HG03378 (cell line): ENCODE data around the gene TRAF7.

Experiments used
- ATAC-seq: cut with Tn5 transposase; IDR thresholded peaks from one replicate; pipeline ENCODE4 v1.9.1; 2021; ENCODE audit warnings: mild to moderate bottlenecking, moderate library complexity; ENCODE audit not compliant: unreplicated experiment

TRAF7 gene

GRCh38 chr16:2147378-2147777 lies 8.2 kb upstream of the TRAF7 start:
- ATAC-seq = no peak

DNA sequence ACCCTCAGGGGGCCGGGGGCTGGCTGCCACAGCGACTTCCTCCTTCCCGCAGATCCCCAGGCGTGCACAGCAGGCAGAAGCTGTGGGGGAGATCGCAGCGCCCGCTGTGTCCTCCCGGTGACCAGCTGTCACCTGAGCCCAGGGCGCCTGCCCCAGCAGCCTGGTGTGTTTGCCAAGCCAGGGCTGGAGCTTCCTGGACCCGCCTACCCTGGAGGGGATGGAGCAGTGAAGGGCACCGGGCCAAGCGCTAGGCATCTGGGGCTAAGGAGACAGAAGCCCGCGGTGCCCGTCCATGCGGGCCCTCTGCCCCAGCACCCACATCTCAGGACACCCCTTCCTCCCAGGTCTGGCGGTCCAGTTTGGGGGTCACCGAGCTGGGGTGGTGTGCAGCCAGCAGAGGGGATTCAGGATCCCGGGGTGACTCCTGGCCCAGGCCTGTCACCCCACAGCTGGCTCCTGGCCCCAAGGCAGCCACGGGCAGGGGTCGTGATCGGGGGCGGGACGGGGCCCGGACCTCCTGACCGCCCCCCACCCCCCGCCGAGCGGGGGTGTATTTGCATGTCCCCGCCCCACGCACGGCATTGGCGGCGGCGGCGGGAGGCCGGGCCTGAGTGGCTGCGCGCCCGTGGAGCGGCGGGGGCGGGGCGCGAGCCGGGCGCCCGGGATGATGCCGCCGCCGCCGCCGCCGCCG lies 7.5 kb upstream of the TRAF7 start, which contains the start of gene RAB26:
Gene RAB26, plus strand, starts transcription at position 645 of the 691 bp plus-strand sequence. CDS start 159 bp downstream, outside the sequence.
- no peak for ATAC-seq

- ATAC-seq = no peak
Observed at GRCh38 chr16:2148714-2149629, 6.6 kb upstream of the TRAF7 start.

DNA sequence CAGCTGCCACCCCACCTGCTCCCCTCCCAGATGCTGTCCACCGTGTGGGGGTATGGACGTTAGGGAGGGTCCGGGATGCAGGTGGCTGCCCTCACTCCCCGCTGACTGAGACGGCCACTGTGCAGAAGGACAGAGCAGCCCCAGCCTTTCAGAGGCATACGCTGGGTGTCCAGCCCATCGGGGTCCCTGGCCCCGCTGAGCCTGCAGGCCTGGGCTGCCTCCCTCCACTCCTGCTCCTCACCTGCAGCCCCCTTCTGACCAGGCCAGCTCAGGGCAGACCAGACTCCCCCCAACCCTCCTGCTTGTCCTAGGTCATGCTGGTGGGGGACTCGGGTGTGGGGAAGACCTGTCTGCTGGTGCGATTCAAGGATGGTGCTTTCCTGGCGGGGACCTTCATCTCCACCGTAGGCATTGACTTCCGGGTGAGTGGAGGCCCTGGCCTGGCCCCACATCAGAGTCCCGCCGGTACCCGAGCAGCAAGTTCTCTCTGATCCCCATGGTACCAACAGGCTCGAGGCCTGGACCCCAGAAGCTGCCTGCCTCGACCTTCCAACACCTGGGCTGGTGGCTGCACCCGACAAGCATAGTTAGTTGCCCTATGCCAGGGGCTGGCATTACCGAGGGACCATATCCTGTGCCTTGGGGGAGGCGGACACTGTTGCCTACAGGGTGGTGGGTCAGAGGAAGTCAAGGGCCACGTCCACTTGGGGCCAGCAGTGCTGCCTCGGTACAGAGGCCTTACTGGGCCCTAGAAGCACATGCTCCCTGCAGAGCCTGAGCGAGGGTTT lies 5.8 kb upstream of the TRAF7 start:
- ATAC-seq = no peak

- ATAC-seq = no peak
Observed at GRCh38 chr16:2150418-2151187, 5.0 kb upstream of the TRAF7 start.

GRCh38 chr16:2151188-2152091 lies 4.1 kb upstream of the TRAF7 start:
- no peak for ATAC-seq

GRCh38 chr16:2152695-2153506 lies 2.7 kb upstream of the TRAF7 start:
- no peak for ATAC-seq

DNA sequence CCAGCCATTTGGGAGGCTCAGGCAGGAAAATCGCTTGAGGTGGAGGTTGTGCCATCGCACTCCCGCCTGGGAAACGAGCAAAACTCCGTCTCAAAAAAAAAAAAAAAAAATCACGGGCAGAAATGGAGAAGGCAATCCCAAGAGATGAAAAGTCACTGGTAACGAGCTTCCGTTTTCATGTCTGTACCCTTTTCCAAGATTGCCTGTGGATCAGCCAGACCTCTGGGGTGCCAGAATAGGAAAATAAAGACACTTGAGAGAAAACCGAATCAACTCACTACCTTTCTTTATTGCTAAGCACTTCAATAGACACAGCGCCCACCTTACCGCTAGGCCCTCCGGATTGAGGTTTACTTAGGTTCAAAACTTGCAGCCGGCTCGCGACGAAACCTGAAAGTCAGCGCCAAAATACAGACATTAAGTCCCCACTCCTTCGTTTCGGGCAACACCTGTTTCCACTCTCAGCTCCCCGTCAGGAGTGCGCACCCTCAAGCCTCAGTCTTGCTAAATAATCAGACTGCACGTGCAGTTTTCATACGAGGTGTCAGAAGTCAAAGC lies 970 bp upstream of the TRAF7 start:
- ATAC-seq = no peak

DNA sequence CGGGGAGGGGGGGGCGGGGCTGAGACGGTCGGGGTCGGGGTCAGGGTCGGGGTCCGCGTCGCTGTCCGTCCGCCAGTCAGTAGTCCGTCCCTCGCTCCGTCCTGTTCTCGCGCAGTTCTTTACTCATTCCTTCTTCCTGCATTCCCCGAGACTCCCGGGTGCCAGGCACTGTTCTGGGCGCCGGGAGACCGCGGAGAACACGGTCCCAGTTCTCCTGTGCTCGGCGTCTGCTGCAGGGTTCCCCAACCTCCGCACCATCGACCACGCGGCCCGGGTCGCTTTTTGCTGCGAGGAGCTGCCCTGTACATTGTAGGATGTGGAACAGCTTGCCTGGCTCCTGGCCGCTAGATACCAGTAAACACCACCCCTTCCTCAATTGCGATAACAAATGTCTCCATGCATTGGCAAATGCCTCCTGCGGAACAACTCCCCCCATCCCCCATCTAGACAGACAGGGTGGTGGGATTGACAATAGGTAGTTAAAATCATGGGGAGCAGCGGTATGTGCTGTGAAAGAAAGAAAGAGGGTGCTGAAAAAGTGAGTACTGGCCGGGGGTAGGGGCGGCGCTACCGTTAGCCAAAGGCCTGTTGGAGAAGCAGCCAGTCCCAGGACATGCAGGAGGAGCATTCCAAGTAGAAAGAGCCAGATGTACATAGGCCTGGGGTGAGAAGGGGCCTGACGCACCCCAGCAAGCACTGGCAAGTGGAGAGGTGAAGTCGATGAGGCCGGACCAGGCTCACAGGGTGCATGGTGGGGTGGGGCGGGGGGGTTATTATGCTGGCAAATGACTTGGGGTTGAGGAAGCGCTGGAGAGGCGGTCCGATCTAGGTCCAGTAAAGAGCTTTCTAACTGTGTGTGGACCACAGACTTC lies 631 bp downstream of the TRAF7 start:
- no peak for ATAC-seq

DNA sequence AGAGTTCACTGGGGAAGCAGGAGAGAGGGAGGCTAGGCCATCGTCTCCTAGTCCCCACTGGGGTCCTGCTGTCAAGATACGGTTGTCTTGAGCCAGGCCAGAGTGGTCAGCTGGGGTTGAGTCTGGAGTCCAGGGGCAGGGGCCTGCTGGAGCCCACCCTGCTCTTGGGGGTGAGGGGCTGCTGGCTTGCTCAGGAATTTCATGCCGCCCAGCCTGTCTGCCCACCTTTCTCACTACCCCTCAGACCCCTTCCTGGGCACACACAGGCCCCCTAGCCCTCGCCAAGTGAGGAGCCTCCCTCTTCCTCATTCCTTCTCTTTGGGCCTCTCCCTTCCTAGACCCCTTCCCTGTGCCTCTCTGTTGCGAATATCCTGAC lies 1.3 kb downstream of the TRAF7 start:
- no peak for ATAC-seq

DNA sequence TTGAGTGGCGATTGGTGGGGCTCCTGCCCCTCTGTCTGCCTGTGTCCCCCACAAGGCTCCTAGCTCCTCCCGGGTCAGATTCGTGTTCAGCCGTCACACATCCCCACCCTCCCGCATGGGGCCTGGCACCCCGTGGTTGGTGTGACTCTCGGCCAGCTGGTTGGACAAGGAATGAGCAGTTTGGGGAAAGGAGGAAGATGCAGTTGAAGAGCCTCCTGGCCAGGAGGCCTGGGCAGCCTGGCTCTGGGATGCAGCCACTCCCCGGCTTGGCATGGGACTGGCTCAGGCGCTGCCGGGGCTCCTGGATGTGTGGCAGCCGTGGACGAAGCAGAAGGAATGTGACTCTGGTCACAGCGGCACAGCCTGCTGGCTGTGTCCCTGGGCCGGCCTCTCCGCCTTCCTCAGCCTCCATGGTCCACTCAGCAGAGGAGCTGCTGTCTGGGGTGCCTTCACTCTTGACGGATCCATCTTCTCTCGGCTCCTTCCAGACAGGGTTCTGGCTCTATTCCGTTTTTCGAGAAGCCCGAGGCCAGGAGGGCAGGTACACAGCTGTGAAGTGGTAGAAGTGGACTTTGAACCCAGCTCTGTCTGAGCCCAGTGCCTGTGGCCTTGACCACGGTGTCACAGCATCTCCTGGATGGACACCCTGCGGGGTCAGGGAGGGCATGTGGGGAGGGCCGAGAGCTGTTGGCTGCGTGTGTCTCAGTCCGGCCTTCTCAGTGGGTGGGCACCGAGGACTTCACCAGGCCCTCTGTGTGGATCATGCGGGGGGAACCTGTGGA lies 2.1 kb downstream of the TRAF7 start:
- no peak for ATAC-seq

- no peak for ATAC-seq
Observed at GRCh38 chr16:2158262-2158638, 2.7 kb downstream of the TRAF7 start.

DNA sequence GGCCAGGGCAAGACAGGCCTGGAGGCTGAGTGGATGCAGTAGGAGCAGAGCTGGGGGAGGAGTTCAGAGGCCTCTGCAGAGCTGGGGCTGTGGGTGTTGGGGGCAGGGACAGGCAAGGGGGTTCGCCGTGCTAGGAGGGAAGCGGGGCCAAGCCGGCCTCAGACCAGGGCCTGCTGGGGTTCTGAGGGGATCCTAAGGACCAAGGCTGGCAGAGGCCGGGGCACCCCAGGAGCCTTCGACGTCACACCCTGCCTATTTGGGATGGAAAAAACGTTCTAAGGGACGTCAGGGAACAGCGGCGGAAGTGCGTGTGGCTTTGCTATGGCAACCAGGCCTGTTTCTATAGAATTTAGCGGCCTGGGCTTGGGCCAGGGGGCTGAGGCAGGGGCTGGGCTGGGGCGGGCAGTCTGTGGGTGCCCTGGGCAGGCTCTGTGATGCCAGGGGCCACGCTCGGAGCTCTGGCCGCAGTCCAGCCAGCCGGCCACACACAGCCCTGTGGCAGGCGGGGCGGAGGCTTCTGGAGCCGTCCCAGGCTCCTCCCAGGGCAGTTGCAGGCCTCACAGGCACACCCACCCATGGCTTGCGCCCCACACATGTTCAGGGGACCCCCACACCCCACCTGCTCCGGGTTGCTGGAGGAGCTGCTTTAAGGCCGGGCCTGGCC lies 3.7 kb downstream of the TRAF7 start:
- ATAC-seq = no peak

DNA sequence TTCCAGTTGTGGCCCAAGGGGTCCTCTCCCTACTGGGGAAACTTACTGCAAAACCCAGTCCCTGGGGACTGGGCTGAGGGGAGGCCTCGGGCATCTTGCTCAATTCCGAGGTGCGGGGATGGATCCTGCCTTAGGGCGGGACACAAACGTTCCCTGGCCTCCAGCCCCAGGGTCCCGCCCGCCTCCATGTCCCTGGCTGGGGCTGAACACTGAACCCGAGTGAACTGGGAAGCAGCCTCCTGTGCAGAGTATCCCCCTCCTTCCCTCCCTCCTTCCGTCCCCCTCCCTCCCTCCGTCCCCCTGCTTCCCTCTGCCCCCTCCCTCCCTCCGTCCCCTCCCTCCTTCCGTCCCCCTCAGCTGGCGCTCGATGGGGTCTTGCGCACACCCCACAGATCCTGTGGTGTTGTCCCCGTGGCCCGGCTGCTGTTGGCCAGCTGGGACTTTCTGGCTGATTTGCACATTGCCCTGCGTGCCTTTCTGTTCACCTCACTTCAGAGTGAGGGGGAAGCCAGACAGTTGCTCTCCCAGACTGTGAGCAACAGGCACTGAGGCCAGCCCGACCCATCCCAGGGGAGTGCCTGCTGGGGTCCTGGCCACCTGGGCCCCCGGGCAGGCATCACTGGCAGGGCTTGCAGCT lies 5.5 kb downstream of the TRAF7 start:
- ATAC-seq = no peak

- ATAC-seq = no peak
Observed at GRCh38 chr16:2161911-2162310, 6.3 kb downstream of the TRAF7 start.

DNA sequence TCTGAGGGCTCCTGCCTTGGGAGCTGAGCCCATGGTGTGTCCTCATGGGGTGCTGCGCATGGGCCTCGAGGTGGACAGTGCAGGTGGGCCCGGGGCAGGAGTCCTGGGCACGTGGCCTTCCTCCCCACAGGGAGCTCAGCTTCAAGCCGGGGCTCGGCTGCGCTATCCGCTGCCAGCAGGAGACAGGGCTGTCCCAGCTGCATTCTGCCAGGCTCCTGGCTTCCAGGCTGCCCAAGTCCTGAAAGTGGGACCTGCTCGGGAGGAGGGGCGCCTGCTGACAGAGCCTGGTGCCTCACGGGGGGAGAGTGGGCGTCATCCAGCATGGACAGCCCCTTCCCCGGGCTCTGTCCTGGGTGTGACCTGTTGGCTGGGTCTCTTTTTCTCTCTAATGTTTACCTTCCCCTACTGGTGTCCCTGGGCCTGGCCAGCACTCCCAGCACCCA lies 7.1 kb downstream of the TRAF7 start:
- no peak for ATAC-seq
